Kidney (tissue), 14 donors: ENCODE data around the gene CCDC3. TPM values are rescaled to one million over a fixed set of nuclear protein-coding genes. Genes with fewer than 3 reads are reported as not detected.
"Not testable (repeated sequence)": the region's sequence is repeated elsewhere in the genome, so short reads cannot be mapped to it uniquely, and the experiment has no call there.

Source experiments
- DNase-seq, 5 donors: peaks; one replicate each; pipeline ENCODE4 v3.0.0-alpha.2; 2013 to 2020
- FAIRE-seq: peaks from 2 replicates; lab custom pipeline; 2012; peaks lifted over from hg19 to GRCh38; lab: Jason Lieb, UNC
- H3K27ac ChIP-seq, 2 donors: one replicate each; pipeline ENCODE4 v1.7.0; 2013; ENCODE audit warnings: low read depth in 2 of 2, low read length in 2 of 2, inconsistent platforms in 1 of 2
- H3K27me3 ChIP-seq: one replicate; pipeline ENCODE4 v1.7.1; 2013; ENCODE audit warnings: low read length, inconsistent platforms; ENCODE audit not compliant: control insufficient read depth, insufficient read depth
- H3K36me3 ChIP-seq, 3 donors: one replicate each; pipeline versions ENCODE4 v1.7.0 to v1.7.1; 2013; ENCODE audit warnings: low read length in 3 of 3, control low read depth in 1 of 3, inconsistent platforms in 1 of 3; ENCODE audit not compliant: insufficient read depth in 3 of 3, control insufficient read depth in 2 of 3
- H3K4me1 ChIP-seq, 3 donors: one replicate each; pipeline versions ENCODE4 v1.7.0 to v1.7.1; 2013; ENCODE audit warnings: low read length in 3 of 3, inconsistent platforms in 1 of 3, low read depth in 1 of 3; ENCODE audit not compliant: control insufficient read depth in 2 of 3, insufficient read depth in 2 of 3
- H3K4me3 ChIP-seq, 3 donors: one replicate each; pipeline versions ENCODE4 v1.7.0 to v1.8.1; 2013; ENCODE audit warnings: low read length in 3 of 3, control low read depth in 1 of 3, inconsistent platforms in 1 of 3
- H3K9ac ChIP-seq, 3 donors: one replicate each; pipeline versions ENCODE4 v1.7.0 to v1.7.1; 2013; ENCODE audit warnings: low read length in 3 of 3, control low read depth in 1 of 3, inconsistent platforms in 1 of 3
- H3K9me3 ChIP-seq, 3 donors: one replicate each; pipeline versions ENCODE4 v1.7.0 to v1.7.1; 2013; ENCODE audit warnings: low read length in 3 of 3, control low read depth in 1 of 3, inconsistent platforms in 1 of 3; ENCODE audit not compliant: control insufficient read depth in 2 of 3, insufficient read depth in 1 of 3
- CTCF ChIP-seq: IDR thresholded peaks from 3 replicates; pipeline ENCODE4 v1.5.1; 2012; ENCODE audit warnings: mild to moderate bottlenecking, moderate library complexity, borderline replicate concordance; ENCODE audit not compliant: insufficient read depth; ENCODE audit errors: extremely low read depth
- intact Hi-C: fragments of 100-400 bp; cut with DNase I; formaldehyde crosslinking; loops from one replicate; pipeline ENCODE4 v1.11.1; 2022
- polyA plus RNA-seq: library from polyadenylated mRNA; stranded (reverse); fragments of 350-450 nt; fragmentation: Illumina TruSeq; extraction: RNeasy Lipid Tissue Mini Kit (QIAGEN cat#74804); gene quantifications from one replicate; pipeline ENCODE4 v1.2.3, GENCODE V29; 2014; ENCODE audit warnings: low read depth, low replicate concordance; ENCODE audit not compliant: insufficient read depth
- total RNA-seq: library from RNA; stranded (reverse); fragmentation: NEBNext Ultra II Directional; extraction: Animal tissue kit (Norgen Biotek cat#: 25700); gene quantifications from one replicate; pipeline ENCODE4 v1.2.1, GENCODE V29; 2021
- donor health status: control.
- donor health status: control.
- donor health status: control.
- donor health status: control.
- donor health status: control.
- donor health status: DM: yes; HTN: yes; CAD: no.
- donor health status: Normal renal cell carcinoma (clear cell type).

The CCDC3 gene
- total and polyA plus RNA-seq, 2 donors from 2014 or later: 9.7 to 33.5 TPM

DNA sequence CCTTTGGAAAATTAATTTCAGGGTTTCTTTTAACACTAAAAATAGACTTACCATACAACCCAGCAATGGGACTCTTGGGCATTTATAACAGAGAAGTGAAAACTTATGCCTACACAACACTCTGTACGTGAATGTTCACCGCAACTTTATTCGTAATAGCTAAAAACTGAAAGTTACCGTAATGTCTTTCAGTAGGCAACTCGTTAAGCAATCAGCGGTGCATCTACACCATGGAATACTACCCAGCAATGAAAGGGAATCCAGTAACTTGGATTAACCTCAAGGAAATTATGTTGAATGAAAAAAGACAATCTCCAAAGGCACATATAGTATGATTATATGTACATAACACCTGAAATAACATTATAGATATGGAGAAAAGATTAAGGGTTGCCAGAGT lies 16.2 kb downstream of the CCDC3 start:
- no peak for FAIRE-seq
- no peak for TF ChIP-seq CTCF
- H3K36me3 ChIP-seq: no peaks in the 10 kb centered on the region
- no peaks in the 10 kb centered on the region for H3K27me3 ChIP-seq
- no peaks in the 10 kb centered on the region for H3K4me1 ChIP-seq
- intact Hi-C loops: no loop called here
- DNase-seq: no peak
- H3K27ac ChIP-seq: no peak overlapping the region
- H3K9me3 ChIP-seq: peaks cover 0 to 6% (median 4%) of the 10 kb centered on the region in 3 donors
- H3K9ac ChIP-seq: no peak overlapping the region
- no peak overlapping the region for H3K4me3 ChIP-seq

DNA sequence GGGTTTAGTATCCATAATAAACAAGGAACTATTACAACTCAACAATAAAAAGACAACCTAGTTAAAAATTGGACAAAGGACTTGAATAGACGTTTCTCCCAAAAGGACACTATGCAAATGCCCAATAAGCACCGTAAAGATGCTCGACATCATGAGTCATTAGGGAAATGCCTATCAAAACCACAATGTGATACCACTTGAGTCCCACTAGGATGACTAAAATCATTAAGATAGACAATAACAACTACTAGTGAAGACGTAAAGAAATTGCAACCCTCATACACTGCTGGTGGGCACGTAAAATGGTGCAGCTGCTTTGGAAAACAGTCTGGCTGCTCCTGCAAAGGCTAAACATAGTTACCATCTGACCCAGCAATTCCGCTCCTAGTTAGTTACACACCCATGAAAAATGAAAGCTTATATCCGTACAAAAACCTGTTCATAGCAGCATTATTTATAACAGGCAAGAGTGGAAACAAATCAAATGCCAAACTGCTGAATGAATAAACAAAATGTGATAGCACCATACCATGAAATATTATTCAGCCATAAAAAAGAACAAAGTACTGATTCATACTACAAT lies 17.3 kb downstream of the CCDC3 start:
- peaks cover 0 to 6% (median 4%) of the 10 kb centered on the region in 3 donors for H3K9me3 ChIP-seq
- no peaks in the 10 kb centered on the region for H3K36me3 ChIP-seq
- no peak overlapping the region for H3K27ac ChIP-seq
- no peaks in the 10 kb centered on the region for H3K4me1 ChIP-seq
- H3K4me3 ChIP-seq: no peak overlapping the region
- no peak for TF ChIP-seq CTCF
- DNase-seq: no peak
- no peak overlapping the region for H3K9ac ChIP-seq
- FAIRE-seq: no peak
- intact Hi-C loops: no loop called here
- H3K27me3 ChIP-seq: no peaks in the 10 kb centered on the region

DNA sequence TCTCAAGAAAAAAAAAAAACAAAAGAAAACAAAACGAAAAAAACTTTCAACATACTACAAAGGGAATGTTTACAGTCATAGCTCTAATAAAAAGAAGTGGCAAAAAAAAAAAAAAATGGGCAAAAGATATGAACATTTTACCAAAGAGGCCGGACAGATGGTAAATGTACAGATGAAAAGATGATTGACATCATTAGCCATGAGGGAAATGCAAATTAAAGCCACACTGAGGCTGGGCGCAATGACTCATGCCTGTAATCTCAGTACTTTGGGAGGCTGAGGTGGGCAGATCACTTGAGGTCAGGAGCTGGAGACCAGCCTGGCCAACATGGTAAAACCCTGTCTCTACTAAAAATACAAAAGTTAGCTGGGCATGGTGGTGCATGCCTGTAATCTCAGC lies 17.9 kb downstream of the CCDC3 start:
- H3K4me1 ChIP-seq, H3K9me3 ChIP-seq, intact Hi-C loops, H3K4me3 ChIP-seq, H3K27ac ChIP-seq, H3K27me3 ChIP-seq, H3K36me3 ChIP-seq, H3K9ac ChIP-seq, DNase-seq, FAIRE-seq: not testable (repeated sequence)

GRCh38 chr10:12981570-12981969 lies 19.9 kb downstream of the CCDC3 start:
- DNase-seq: no peak
- Histone ChIP-seq H3K9ac (no peak overlapping the region), H3K36me3 (no peaks in the 10 kb centered on the region), H3K27me3 (no peaks in the 10 kb centered on the region), H3K27ac (no peak overlapping the region), H3K9me3 (peaks cover 0 to 6% (median 4%) of the 10 kb centered on the region in 3 donors), H3K4me3 (no peak overlapping the region), H3K4me1 (no peaks in the 10 kb centered on the region)
- FAIRE-seq: no peak
- no peak for TF ChIP-seq CTCF
- intact Hi-C loops: no loop called here
